Transverse colon (tissue), 4 donors: ENCODE results near the gene ELK3. TPM values are rescaled to one million over a fixed set of nuclear protein-coding genes. Genes with fewer than 3 reads are reported as not detected.

Source experiments
- DNase-seq: peaks from one replicate; pipeline ENCODE4 v3.0.0-alpha.2; 2019
- H3K27ac ChIP-seq, 4 donors: fragments of 200-600 bp; sonication (generic); 2 replicates each; pipeline ENCODE4 v1.5.1; 2016 to 2018; ENCODE audit warnings: inconsistent platforms in 4 of 4
- H3K27me3 ChIP-seq: fragments of 200-600 bp; sonication (generic); 2 replicates; pipeline ENCODE4 v1.5.1; 2017; ENCODE audit warnings: inconsistent platforms
- H3K36me3 ChIP-seq, 4 donors: fragments of 200-600 bp; sonication (generic); 2 replicates each; pipeline ENCODE4 v1.5.1; 2017 to 2019; ENCODE audit warnings: inconsistent platforms in 4 of 4
- H3K4me1 ChIP-seq, 4 donors: fragments of 200-600 bp; sonication (generic); 2 replicates each; pipeline ENCODE4 v1.5.1; 2017 to 2020; ENCODE audit warnings: inconsistent platforms in 4 of 4
- H3K4me3 ChIP-seq, 4 donors: fragments of 200-600 bp; sonication (generic); 1 replicate in 1 of 4; 2 replicates in 3 of 4; pipeline versions ENCODE4 v1.5.1 to v1.6.1; 2017 to 2019; ENCODE audit warnings: inconsistent platforms in 4 of 4
- H3K9me3 ChIP-seq, 2 donors: fragments of 200-600 bp; sonication (generic); 2 replicates each; pipeline ENCODE4 v1.5.1; 2017 to 2019; ENCODE audit warnings: inconsistent platforms in 2 of 2
- CTCF ChIP-seq, 5 experiments: fragments of 200-600 bp in 3 of 5; fragments of 450-650 bp in 2 of 5; sonication (generic) in 3 of 5; IDR thresholded peaks; 1 replicate in 2 of 5; 2 replicates in 3 of 5; pipeline ENCODE4 v1.5.1; 2016 to 2017; ENCODE audit warnings: antibody characterized with exemption in 5 of 5, inconsistent platforms in 3 of 5, mild to moderate bottlenecking in 2 of 5, moderate library complexity in 1 of 5
- EP300 ChIP-seq: sonication (generic); formaldehyde crosslinking; IDR thresholded peaks from one replicate; pipeline ENCODE4 v1.6.1; 2017; ENCODE audit warnings: antibody characterized with exemption, low read depth
- POLR2A ChIP-seq: fragments of 450-650 bp; IDR thresholded peaks from one replicate; pipeline ENCODE4 v1.6.1; 2016; ENCODE audit warnings: antibody characterized with exemption, mild to moderate bottlenecking, moderate library complexity
- POLR2AphosphoS5 ChIP-seq, 3 donors: sonication (generic); formaldehyde crosslinking; IDR thresholded peaks; one replicate each; pipeline ENCODE4 v1.6.1; 2016; ENCODE audit warnings: antibody characterized with exemption in 3 of 3
- WGBS, 2 donors: methylation state at CpG; one replicate each; pipeline ENCODE4 v1.1.5; 2018; ENCODE audit warnings: low coverage in 1 of 2; 5-methylcytosine and 5-hydroxymethylcytosine counted together
- in situ Hi-C, 4 donors: fragments of 200-750 bp; cut with MboI; loops; one replicate each; pipeline versions ENCODE4 v1.15.0 to v1.15.1; 2017; ENCODE audit warnings: low sequenced_read_pairs in 3 of 4, low pct_ligation_motif_present in 1 of 4, low pct_unique_long_range_greater_than_20kb in 1 of 4
- intact Hi-C: fragments of 100-400 bp; cut with DNase I; formaldehyde crosslinking; loops from one replicate; pipeline ENCODE4 v1.15.1; 2023; ENCODE audit warnings: low total_unique reads
- total RNA-seq, 4 donors: library from RNA; depleted of rRNA; stranded (reverse); fragments of >200 nt; gene quantifications; one replicate each; pipeline ENCODE4 v1.1.0, GENCODE V29; 2016

The ELK3 gene
- total RNA-seq, 4 donors from 2014 or later: 2.2 to 11.3 (median 5.3) TPM

- Histone ChIP-seq H3K27ac (no peak overlapping the region), H3K4me1 (peaks cover 0 to 5% (median 0%) of the 10 kb centered on the region in 4 donors), H3K9me3 (no peaks in the 10 kb centered on the region), H3K27me3 (no peaks in the 10 kb centered on the region), H3K4me3 (no peak overlapping the region), H3K36me3 (no peaks in the 10 kb centered on the region)
- 60 to 95% methylated on average over 1 to 2 of the region's 2 CpGs for WGBS, 2 donors
- DNase-seq: no peak
- intact Hi-C loops: no loop called here
- TF ChIP-seq POLR2AphosphoS5 (IDR thresholded peaks at IDR 0.05) (no peak), POLR2A (no peak), CTCF (IDR thresholded peaks at IDR 0.05) (no peak), EP300 (no peak)
- in situ Hi-C loops: no loop called here
Measured at GRCh38 chr12:96265400-96265799, 71.2 kb downstream of the ELK3 start.

- Histone ChIP-seq H3K27ac (no peak overlapping the region), H3K9me3 (no peaks in the 10 kb centered on the region), H3K4me1 (peaks cover 0 to 5% (median 0%) of the 10 kb centered on the region in 4 donors), H3K36me3 (no peaks in the 10 kb centered on the region), H3K4me3 (no peak overlapping the region), H3K27me3 (no peaks in the 10 kb centered on the region)
- no peak for TF ChIP-seq EP300
- no peak for TF ChIP-seq CTCF (IDR thresholded peaks at IDR 0.05)
- TF ChIP-seq POLR2AphosphoS5 (IDR thresholded peaks at IDR 0.05): no peak
- no peak for TF ChIP-seq POLR2A
- in situ Hi-C loops (no loop called here), intact Hi-C loops (no loop called here)
- no peak for DNase-seq
- 97 to 100% methylated on average over 1 of the region's 1 CpG for WGBS, 2 donors
Measured at GRCh38 chr12:96265836-96266235, 71.7 kb downstream of the ELK3 start.

GRCh38 chr12:96266238-96266637, 72.1 kb downstream of the ELK3 start:
- Histone ChIP-seq H3K27ac (no peak overlapping the region), H3K27me3 (no peaks in the 10 kb centered on the region), H3K4me1 (peaks cover 0 to 5% (median 0%) of the 10 kb centered on the region in 4 donors), H3K9me3 (no peaks in the 10 kb centered on the region), H3K4me3 (no peak overlapping the region), H3K36me3 (no peaks in the 10 kb centered on the region)
- intact Hi-C loops: no loop called here
- no peak for DNase-seq
- in situ Hi-C loops: no loop called here
- 74 to 89% methylated on average over 2 of the region's 2 CpGs for WGBS, 2 donors
- TF ChIP-seq POLR2AphosphoS5 (IDR thresholded peaks at IDR 0.05): no peak

GRCh38 chr12:96271469-96272199, 77.5 kb downstream of the ELK3 start:
- WGBS, 2 donors: 75 to 80% methylated on average over 5 to 8 of the region's 8 CpGs
- H3K27me3 ChIP-seq: no peaks in the 10 kb centered on the region
- intact Hi-C loops: no loop called here
- no peak overlapping the region for H3K4me3 ChIP-seq
- no peak overlapping the region for H3K27ac ChIP-seq
- H3K9me3 ChIP-seq: no peaks in the 10 kb centered on the region
- TF ChIP-seq POLR2AphosphoS5 (IDR thresholded peaks at IDR 0.05) (no peak), CTCF (IDR thresholded peaks at IDR 0.05) (no peak), POLR2A (no peak), EP300 (no peak)
- DNase-seq: no peak
- no peaks in the 10 kb centered on the region for H3K4me1 ChIP-seq
- H3K36me3 ChIP-seq: peaks cover 0 to under 1% (median 0%) of the 10 kb centered on the region in 4 donors
- in situ Hi-C loops: no loop called here

DNA sequence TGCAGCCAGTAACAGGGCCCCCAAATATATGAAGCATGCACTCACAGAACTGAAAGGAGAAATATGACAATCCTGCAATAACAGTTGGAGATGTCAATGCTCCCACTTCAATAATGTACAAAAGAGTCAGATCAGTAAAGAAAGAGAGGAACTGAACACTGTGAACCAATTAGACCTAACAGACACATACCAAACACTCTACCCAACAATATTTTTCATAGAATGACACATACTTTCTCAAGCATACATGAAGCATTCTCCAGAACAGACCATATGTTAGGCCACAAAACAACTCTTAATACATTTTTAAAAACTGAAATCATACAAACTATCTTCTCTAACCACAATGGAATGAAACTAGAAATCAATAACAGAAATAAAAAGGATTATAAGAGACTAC, 80.2 kb downstream of the ELK3 start:
- no peak for TF ChIP-seq EP300
- no peak for TF ChIP-seq CTCF (IDR thresholded peaks at IDR 0.05)
- TF ChIP-seq POLR2AphosphoS5 (IDR thresholded peaks at IDR 0.05): no peak
- no peak for TF ChIP-seq POLR2A
- Histone ChIP-seq H3K9me3 (no peaks in the 10 kb centered on the region), H3K4me1 (no peaks in the 10 kb centered on the region), H3K36me3 (peaks cover 0 to 8% (median 0%) of the 10 kb centered on the region in 4 donors), H3K4me3 (no peak overlapping the region), H3K27me3 (no peaks in the 10 kb centered on the region), H3K27ac (no peak overlapping the region)
- DNase-seq: no peak
- intact Hi-C loops: no loop called here
- in situ Hi-C loops: no loop called here
